GM23338 (cell line): ENCODE results near the gene MYLK.

Source experiments
- CREB1 ChIP-seq: fragments of 250-450 bp; sonication (Bioruptor Pico); IDR thresholded peaks from 2 replicates; pipeline ENCODE4 v1.5.0; 2020; ENCODE audit warnings: low read depth, mild to moderate bottlenecking, moderate library complexity
- EZH2 ChIP-seq: fragments of 200-600 bp; sonication (generic); IDR thresholded peaks from one replicate; pipeline ENCODE4 v1.8.0; 2017; ENCODE audit warnings: antibody characterized with exemption, mild to moderate bottlenecking, low read depth; ENCODE audit not compliant: unreplicated experiment
- EZH2phosphoT487 ChIP-seq: fragments of 200-600 bp; sonication (generic); IDR thresholded peaks from one replicate; pipeline ENCODE4 v1.8.1; 2018; ENCODE audit warnings: antibody characterized with exemption; ENCODE audit not compliant: unreplicated experiment
- JUNB ChIP-seq: IDR thresholded peaks from one replicate; pipeline ENCODE4 v1.6.1; 2016; ENCODE audit warnings: antibody characterized with exemption; ENCODE audit not compliant: unreplicated experiment
- NANOG ChIP-seq: IDR thresholded peaks from 2 replicates; pipeline ENCODE4 v1.6.1; 2016; ENCODE audit warnings: antibody characterized with exemption, borderline replicate concordance
- POLR2AphosphoS5 ChIP-seq: IDR thresholded peaks from 2 replicates; pipeline ENCODE4 v1.6.1; 2016; ENCODE audit warnings: antibody characterized with exemption, low read depth
- STAT1 ChIP-seq: IDR thresholded peaks from one replicate; pipeline ENCODE4 v1.6.1; 2016; ENCODE audit warnings: antibody characterized with exemption; ENCODE audit not compliant: unreplicated experiment
- ZNF114 ChIP-seq: fragments of 250-450 bp; sonication (Bioruptor Pico); IDR thresholded peaks from 2 replicates; pipeline ENCODE4 v1.5.0; 2020; ENCODE audit warnings: mild to moderate bottlenecking, moderate library complexity
- ZNF331 ChIP-seq: fragments of 250-450 bp; sonication (Bioruptor Pico); IDR thresholded peaks from 2 replicates; pipeline ENCODE4 v1.5.0; 2020; ENCODE audit warnings: low read depth, mild to moderate bottlenecking, moderate library complexity
- TF ChIP-seq, protein P1 (sequence below), 2 experiments: fragments of 200-600 bp in 1 of 2; sonication (generic) in 1 of 2; conservative IDR thresholded peaks; 2 replicates each; pipeline versions ENCODE4 v1.5.1 to v1.6.1; 2016 to 2017; ENCODE audit warnings: antibody characterized with exemption in 2 of 2, low read depth in 2 of 2, mild to moderate bottlenecking in 2 of 2, moderate library complexity in 1 of 2
- TF ChIP-seq, protein P2 (sequence below): IDR thresholded peaks from one replicate; pipeline ENCODE4 v1.6.1; 2018; ENCODE audit warnings: antibody characterized with exemption; ENCODE audit not compliant: unreplicated experiment
- TF ChIP-seq, protein P3 (sequence below): IDR thresholded peaks from 2 replicates; pipeline ENCODE4 v1.6.1; 2016; ENCODE audit warnings: antibody characterized with exemption
- TF ChIP-seq, protein P4 (sequence below): fragments of 250-450 bp; sonication (Bioruptor Pico); IDR thresholded peaks from 2 replicates; pipeline ENCODE4 v1.5.0; 2020; ENCODE audit warnings: mild to moderate bottlenecking, moderate library complexity

DNA sequence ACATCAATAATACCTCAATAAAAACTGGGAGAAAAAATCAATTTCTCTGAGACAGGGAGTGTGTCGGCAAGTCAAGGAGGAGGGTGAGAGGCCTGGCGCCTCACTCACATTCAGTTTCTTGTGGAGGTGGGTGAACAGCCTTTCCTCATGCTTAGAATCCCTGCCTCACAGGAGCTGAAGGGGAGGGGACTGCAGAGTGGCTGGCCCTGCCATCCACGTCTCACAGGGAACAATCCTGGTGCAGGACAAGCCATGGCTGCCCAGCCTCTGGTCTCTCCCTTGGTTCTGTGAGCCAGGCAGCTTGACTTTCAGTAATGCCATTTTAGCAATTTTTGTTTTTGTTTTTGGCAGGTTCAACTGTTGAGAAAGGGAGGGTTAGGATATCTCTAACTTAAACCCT lies 172.8 kb downstream of the MYLK start:
- TF ChIP-seq, protein P1, sequence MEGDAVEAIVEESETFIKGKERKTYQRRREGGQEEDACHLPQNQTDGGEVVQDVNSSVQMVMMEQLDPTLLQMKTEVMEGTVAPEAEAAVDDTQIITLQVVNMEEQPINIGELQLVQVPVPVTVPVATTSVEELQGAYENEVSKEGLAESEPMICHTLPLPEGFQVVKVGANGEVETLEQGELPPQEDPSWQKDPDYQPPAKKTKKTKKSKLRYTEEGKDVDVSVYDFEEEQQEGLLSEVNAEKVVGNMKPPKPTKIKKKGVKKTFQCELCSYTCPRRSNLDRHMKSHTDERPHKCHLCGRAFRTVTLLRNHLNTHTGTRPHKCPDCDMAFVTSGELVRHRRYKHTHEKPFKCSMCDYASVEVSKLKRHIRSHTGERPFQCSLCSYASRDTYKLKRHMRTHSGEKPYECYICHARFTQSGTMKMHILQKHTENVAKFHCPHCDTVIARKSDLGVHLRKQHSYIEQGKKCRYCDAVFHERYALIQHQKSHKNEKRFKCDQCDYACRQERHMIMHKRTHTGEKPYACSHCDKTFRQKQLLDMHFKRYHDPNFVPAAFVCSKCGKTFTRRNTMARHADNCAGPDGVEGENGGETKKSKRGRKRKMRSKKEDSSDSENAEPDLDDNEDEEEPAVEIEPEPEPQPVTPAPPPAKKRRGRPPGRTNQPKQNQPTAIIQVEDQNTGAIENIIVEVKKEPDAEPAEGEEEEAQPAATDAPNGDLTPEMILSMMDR (conservative IDR thresholded peaks at IDR 0.05; ENCODE audit: low read depth in 2 of 2) = no peak
- TF ChIP-seq EZH2phosphoT487 = no peak
- no peak for TF ChIP-seq JUNB
- no peak for TF ChIP-seq CREB1 (CRISPR knock-in tag)
- no peak for TF ChIP-seq POLR2AphosphoS5
- no peak for TF ChIP-seq EZH2
- TF ChIP-seq, protein P2, sequence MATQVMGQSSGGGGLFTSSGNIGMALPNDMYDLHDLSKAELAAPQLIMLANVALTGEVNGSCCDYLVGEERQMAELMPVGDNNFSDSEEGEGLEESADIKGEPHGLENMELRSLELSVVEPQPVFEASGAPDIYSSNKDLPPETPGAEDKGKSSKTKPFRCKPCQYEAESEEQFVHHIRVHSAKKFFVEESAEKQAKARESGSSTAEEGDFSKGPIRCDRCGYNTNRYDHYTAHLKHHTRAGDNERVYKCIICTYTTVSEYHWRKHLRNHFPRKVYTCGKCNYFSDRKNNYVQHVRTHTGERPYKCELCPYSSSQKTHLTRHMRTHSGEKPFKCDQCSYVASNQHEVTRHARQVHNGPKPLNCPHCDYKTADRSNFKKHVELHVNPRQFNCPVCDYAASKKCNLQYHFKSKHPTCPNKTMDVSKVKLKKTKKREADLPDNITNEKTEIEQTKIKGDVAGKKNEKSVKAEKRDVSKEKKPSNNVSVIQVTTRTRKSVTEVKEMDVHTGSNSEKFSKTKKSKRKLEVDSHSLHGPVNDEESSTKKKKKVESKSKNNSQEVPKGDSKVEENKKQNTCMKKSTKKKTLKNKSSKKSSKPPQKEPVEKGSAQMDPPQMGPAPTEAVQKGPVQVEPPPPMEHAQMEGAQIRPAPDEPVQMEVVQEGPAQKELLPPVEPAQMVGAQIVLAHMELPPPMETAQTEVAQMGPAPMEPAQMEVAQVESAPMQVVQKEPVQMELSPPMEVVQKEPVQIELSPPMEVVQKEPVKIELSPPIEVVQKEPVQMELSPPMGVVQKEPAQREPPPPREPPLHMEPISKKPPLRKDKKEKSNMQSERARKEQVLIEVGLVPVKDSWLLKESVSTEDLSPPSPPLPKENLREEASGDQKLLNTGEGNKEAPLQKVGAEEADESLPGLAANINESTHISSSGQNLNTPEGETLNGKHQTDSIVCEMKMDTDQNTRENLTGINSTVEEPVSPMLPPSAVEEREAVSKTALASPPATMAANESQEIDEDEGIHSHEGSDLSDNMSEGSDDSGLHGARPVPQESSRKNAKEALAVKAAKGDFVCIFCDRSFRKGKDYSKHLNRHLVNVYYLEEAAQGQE = no peak
- TF ChIP-seq, protein P3, sequence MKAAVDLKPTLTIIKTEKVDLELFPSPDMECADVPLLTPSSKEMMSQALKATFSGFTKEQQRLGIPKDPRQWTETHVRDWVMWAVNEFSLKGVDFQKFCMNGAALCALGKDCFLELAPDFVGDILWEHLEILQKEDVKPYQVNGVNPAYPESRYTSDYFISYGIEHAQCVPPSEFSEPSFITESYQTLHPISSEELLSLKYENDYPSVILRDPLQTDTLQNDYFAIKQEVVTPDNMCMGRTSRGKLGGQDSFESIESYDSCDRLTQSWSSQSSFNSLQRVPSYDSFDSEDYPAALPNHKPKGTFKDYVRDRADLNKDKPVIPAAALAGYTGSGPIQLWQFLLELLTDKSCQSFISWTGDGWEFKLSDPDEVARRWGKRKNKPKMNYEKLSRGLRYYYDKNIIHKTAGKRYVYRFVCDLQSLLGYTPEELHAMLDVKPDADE = no peak
- TF ChIP-seq NANOG = no peak
- no peak for TF ChIP-seq ZNF114 (CRISPR knock-in tag)
- no peak for TF ChIP-seq STAT1
- TF ChIP-seq ZNF331 (CRISPR knock-in tag) = no peak
- TF ChIP-seq, protein P4, sequence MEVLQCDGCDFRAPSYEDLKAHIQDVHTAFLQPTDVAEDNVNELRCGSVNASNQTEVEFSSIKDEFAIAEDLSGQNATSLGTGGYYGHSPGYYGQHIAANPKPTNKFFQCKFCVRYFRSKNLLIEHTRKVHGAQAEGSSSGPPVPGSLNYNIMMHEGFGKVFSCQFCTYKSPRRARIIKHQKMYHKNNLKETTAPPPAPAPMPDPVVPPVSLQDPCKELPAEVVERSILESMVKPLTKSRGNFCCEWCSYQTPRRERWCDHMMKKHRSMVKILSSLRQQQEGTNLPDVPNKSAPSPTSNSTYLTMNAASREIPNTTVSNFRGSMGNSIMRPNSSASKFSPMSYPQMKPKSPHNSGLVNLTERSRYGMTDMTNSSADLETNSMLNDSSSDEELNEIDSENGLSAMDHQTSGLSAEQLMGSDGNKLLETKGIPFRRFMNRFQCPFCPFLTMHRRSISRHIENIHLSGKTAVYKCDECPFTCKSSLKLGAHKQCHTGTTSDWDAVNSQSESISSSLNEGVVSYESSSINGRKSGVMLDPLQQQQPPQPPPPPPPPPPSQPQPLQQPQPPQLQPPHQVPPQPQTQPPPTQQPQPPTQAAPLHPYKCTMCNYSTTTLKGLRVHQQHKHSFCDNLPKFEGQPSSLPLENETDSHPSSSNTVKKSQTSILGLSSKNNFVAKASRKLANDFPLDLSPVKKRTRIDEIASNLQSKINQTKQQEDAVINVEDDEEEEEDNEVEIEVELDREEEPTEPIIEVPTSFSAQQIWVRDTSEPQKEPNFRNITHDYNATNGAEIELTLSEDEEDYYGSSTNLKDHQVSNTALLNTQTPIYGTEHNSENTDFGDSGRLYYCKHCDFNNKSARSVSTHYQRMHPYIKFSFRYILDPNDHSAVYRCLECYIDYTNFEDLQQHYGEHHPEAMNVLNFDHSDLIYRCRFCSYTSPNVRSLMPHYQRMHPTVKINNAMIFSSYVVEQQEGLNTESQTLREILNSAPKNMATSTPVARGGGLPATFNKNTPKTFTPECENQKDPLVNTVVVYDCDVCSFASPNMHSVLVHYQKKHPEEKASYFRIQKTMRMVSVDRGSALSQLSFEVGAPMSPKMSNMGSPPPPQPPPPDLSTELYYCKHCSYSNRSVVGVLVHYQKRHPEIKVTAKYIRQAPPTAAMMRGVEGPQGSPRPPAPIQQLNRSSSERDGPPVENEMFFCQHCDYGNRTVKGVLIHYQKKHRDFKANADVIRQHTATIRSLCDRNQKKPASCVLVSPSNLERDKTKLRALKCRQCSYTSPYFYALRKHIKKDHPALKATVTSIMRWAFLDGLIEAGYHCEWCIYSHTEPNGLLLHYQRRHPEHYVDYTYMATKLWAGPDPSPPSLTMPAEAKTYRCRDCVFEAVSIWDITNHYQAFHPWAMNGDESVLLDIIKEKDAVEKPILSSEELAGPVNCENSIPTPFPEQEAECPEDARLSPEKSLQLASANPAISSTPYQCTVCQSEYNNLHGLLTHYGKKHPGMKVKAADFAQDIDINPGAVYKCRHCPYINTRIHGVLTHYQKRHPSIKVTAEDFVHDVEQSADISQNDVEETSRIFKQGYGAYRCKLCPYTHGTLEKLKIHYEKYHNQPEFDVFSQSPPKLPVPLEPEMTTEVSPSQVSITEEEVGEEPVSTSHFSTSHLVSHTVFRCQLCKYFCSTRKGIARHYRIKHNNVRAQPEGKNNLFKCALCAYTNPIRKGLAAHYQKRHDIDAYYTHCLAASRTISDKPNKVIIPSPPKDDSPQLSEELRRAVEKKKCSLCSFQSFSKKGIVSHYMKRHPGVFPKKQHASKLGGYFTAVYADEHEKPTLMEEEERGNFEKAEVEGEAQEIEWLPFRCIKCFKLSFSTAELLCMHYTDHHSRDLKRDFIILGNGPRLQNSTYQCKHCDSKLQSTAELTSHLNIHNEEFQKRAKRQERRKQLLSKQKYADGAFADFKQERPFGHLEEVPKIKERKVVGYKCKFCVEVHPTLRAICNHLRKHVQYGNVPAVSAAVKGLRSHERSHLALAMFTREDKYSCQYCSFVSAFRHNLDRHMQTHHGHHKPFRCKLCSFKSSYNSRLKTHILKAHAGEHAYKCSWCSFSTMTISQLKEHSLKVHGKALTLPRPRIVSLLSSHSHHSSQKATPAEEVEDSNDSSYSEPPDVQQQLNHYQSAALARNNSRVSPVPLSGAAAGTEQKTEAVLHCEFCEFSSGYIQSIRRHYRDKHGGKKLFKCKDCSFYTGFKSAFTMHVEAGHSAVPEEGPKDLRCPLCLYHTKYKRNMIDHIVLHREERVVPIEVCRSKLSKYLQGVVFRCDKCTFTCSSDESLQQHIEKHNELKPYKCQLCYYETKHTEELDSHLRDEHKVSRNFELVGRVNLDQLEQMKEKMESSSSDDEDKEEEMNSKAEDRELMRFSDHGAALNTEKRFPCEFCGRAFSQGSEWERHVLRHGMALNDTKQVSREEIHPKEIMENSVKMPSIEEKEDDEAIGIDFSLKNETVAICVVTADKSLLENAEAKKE (CRISPR knock-in tag) = no peak
